AG09319 (cell line): Measurements from ENCODE around the gene C5.

Experiments
- DNase-seq: peaks from one replicate; pipeline ENCODE4 v3.0.0-alpha.2; 2010; ENCODE audit warnings: low read depth; ENCODE audit errors: extremely low read depth
- CTCF ChIP-seq: IDR thresholded peaks from 2 replicates; pipeline ENCODE4 v1.5.1; 2011; ENCODE audit warnings: low read depth, mild to moderate bottlenecking, inconsistent platforms, low read length, moderate library complexity

C5 gene

GRCh38 chr9:121026260-121026691, 23.8 kb downstream of the C5 start:
- TF ChIP-seq CTCF: no peak
- no peak for DNase-seq

DNA sequence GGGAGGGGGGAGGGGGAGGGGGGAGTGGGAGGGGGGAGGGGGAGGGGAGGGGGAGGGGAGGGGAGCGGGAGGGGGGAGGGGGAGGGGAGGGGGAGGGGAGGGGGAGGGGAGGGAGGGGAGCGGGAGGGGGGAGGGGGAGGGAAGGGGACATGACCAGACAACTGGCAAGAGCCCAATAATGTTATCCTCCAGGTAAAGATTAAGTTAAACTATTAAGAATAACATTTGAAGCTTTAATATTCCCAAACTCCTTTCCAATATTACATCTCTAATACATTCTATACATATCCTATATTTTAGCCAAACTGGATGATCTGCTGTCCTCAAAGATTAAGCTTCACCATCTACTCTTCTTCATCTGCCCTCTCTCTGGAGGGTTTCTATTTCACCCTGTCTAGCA, 25.8 kb downstream of the C5 start:
- TF ChIP-seq CTCF: no peak
- no peak for DNase-seq

GRCh38 chr9:121023064-121023463, 27.0 kb downstream of the C5 start:
- no peak for DNase-seq

DNA sequence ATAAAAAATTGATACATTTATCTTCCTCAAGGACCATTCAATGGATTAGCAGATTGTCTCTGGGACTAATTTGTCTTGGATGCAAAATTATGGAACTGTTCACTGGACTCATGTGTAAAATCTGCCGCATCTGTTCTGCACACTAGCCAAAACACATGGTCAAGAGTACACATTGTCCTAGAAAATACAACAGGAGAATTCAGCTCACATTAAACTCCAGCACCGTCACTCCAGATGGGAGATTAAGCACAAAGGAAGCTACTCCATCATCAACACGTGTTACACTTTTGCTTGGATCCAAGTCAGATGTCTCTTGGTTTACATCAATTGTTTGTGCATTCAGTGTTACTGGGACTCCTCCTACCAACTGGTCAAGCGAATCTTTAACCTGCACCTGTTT, 28.8 kb downstream of the C5 start:
- TF ChIP-seq CTCF: no peak
- DNase-seq: no peak

More at GRCh38 chr9:121023064-121023463, 27.0 kb downstream of the C5 start:
- TF ChIP-seq CTCF: peak; percentile 33

- TF ChIP-seq CTCF: no peak
- DNase-seq: no peak
Observed at GRCh38 chr9:121019273-121019672, 30.8 kb downstream of the C5 start.

DNA sequence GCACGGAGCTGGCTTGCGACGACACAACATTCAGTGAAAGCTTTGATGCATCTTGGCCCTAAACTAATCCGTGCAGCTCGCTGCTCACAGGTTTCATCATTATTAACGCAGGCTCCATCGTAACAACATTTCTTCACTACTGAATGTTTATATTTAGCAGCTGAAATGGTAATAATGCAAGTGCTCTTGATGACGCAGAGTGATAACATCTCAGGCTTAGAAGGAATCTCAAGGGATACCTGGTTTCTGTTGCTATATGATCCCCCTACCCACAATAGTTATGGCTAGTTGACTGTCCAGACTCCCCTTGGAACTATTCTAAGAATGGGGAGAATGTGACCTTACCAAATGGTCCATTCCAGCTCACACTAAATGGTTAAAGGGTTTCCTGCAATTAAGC, 36.2 kb downstream of the C5 start:
- DNase-seq: no peak
- no peak for TF ChIP-seq CTCF

DNA sequence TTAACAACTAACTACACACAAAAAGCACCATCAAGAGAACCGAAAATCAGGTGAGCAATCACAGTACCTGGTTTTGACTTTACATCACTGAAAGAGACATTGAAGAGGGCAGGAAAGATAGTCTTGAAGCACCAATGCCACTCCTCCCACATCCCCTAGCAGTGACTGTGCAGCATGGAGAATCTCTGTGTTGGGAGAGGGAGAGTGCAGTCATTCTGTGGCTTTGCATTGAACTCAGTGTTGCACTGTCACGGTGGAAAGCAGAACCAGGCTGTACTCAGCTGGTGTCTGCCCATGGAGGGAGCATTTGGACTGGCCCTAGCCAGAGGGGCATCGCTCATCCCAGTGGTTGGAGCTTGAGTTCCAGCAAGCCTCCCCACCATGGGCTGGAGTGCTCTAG, 40.4 kb downstream of the C5 start:
- TF ChIP-seq CTCF: no peak
- DNase-seq: no peak
